ENCODE results near the gene CTAG1A. TPM values are rescaled to one million over a fixed set of nuclear protein-coding genes. Genes with fewer than 3 reads are reported as not detected.

CTAG1A gene
- total RNA-seq, 2 experiments from 2014 or later, result not detected

Other genes with a start within 250 kb of the CTAG1A start
- 1,000 to 10,000 TPM; 1,012 to 1,022 TPM for gene FLNA, start 210.5 kb upstream of the CTAG1A start, total RNA-seq
- gene EMD, start 205.8 kb upstream of the CTAG1A start, total RNA-seq, result 100 to 1,000 TPM; 164 to 178 TPM
- gene RPL10, start 186.8 kb upstream of the CTAG1A start, total RNA-seq, result 1,000 to 10,000 TPM; 5,036 to 5,204 TPM
- gene DNASE1L1, start 175.9 kb upstream of the CTAG1A start, total RNA-seq, result 10 to 100 TPM; 16.0 to 18.4 TPM
- 10 to 100 TPM; 72.8 to 78.5 TPM for gene TAFAZZIN, start 173.6 kb upstream of the CTAG1A start, total RNA-seq
- gene ATP6AP1, start 156.5 kb upstream of the CTAG1A start, total RNA-seq, result 10 to 100 TPM; 31.4 to 40.8 TPM
- 100 to 1,000 TPM; 144 to 145 TPM for gene GDI1, start 148.0 kb upstream of the CTAG1A start, total RNA-seq
- 10 to 100 TPM; 42.3 to 49.4 TPM for gene FAM50A, start 141.0 kb upstream of the CTAG1A start, total RNA-seq
- 10 to 100 TPM; 35.1 to 38.1 TPM for gene PLXNA3, start 126.9 kb upstream of the CTAG1A start, total RNA-seq
- gene LAGE3, start 105.9 kb upstream of the CTAG1A start, total RNA-seq, result 1 to 10 TPM; 5.7 to 6.6 TPM
- 1 to 10 TPM; 6.6 to 8.9 TPM for gene UBL4A, start 98.5 kb upstream of the CTAG1A start, total RNA-seq
- gene SLC10A3, start 94.5 kb upstream of the CTAG1A start, total RNA-seq, result 10 to 100 TPM; 15.7 to 16.4 TPM
- gene FAM3A, start 68.9 kb upstream of the CTAG1A start, total RNA-seq, result 10 to 100 TPM; 36.1 to 38.2 TPM
- gene G6PD, start 38.3 kb upstream of the CTAG1A start, total RNA-seq, result 10 to 100 TPM; 17.4 to 20.3 TPM
- 10 to 100 TPM; 26.2 to 27.2 TPM for gene IKBKG, start 37.5 kb upstream of the CTAG1A start, total RNA-seq
- gene CTAG1B, start 34.1 kb downstream of the CTAG1A start, total RNA-seq, result not detected
- not detected for gene CTAG2, start 68.4 kb downstream of the CTAG1A start, total RNA-seq
- 1 to 10 TPM; 3.4 to 3.5 TPM for gene GAB3, start 165.9 kb downstream of the CTAG1A start, total RNA-seq
- gene DKC1, start 177.7 kb downstream of the CTAG1A start, total RNA-seq, result 10 to 100 TPM; 51.7 to 58.6 TPM
- gene MPP1, start 220.4 kb downstream of the CTAG1A start, total RNA-seq, result 10 to 100 TPM; 10.7 to 13.1 TPM
- gene SMIM9, start 249.5 kb downstream of the CTAG1A start, total RNA-seq, result not detected

All from CD4-positive, alpha-beta T cell (primary cell).